Brain microvascular endothelial cell (primary cell): Measurements from ENCODE around the gene EXOC2.

Experiments used
- DNase-seq: peaks from one replicate; pipeline ENCODE4 v3.0.0-alpha.2; 2020
- H3K27ac ChIP-seq: fragments of 250-450 bp; sonication (Bioruptor Pico); 2 replicates; pipeline ENCODE4 v1.5.1; 2020; ENCODE audit warnings: mild to moderate bottlenecking, moderate library complexity
- H3K27me3 ChIP-seq: fragments of 250-450 bp; sonication (Bioruptor Pico); replicated peaks from 2 replicates; pipeline ENCODE4 v1.5.1; 2020; ENCODE audit warnings: mild to moderate bottlenecking
- H3K36me3 ChIP-seq: fragments of 250-450 bp; sonication (Bioruptor Pico); replicated peaks from 2 replicates; pipeline ENCODE4 v1.5.1; 2020; ENCODE audit warnings: mild to moderate bottlenecking
- H3K4me3 ChIP-seq: 2 replicates; pipeline ENCODE4 v1.5.1; 2011; ENCODE audit warnings: low read depth, mild to moderate bottlenecking, control low read depth, low read length, moderate library complexity
- in situ Hi-C: cut with HindIII; loops from 2 replicates; pipeline ENCODE4 v1.10.0; 2017; ENCODE audit warnings: low sequenced_read_pairs, low pct_ligation_motif_present
- TF ChIP-seq, protein P1 (sequence below): IDR thresholded peaks from 2 replicates; pipeline ENCODE4 v1.5.1; 2011; ENCODE audit warnings: low read depth, mild to moderate bottlenecking, moderate library complexity, low read length, control low read depth, inconsistent platforms; ENCODE audit errors: missing control alignments

The EXOC2 gene

DNA sequence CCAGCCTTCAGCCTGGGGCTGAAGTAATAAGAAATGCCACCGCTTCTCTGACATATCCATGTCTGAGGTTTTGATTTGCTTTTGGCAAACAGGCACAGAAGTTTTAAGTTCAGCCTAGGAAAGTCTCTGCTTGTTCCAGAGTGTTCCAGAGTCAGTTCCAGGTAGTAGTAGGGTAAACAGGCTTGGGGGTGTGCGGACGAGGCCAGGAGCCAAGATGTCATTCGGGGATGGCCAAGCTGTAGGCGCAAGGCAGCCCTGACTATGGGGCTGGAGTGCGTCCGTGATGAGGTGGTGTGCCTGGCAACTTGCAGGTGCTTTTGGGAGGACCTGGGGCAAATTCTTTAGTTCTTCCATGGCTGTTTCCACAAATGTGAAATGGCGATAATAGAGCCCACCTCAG is 241.1 kb downstream of the EXOC2 start:
- TF ChIP-seq, protein P1, sequence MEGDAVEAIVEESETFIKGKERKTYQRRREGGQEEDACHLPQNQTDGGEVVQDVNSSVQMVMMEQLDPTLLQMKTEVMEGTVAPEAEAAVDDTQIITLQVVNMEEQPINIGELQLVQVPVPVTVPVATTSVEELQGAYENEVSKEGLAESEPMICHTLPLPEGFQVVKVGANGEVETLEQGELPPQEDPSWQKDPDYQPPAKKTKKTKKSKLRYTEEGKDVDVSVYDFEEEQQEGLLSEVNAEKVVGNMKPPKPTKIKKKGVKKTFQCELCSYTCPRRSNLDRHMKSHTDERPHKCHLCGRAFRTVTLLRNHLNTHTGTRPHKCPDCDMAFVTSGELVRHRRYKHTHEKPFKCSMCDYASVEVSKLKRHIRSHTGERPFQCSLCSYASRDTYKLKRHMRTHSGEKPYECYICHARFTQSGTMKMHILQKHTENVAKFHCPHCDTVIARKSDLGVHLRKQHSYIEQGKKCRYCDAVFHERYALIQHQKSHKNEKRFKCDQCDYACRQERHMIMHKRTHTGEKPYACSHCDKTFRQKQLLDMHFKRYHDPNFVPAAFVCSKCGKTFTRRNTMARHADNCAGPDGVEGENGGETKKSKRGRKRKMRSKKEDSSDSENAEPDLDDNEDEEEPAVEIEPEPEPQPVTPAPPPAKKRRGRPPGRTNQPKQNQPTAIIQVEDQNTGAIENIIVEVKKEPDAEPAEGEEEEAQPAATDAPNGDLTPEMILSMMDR, result no peak
- Histone ChIP-seq H3K27ac (no peak overlapping the region), H3K4me3 (no peak overlapping the region), H3K27me3 (no peaks in the 10 kb centered on the region), H3K36me3 (no peaks in the 10 kb centered on the region)
- in situ Hi-C loops, result no loop called here
- no peak for DNase-seq

DNA sequence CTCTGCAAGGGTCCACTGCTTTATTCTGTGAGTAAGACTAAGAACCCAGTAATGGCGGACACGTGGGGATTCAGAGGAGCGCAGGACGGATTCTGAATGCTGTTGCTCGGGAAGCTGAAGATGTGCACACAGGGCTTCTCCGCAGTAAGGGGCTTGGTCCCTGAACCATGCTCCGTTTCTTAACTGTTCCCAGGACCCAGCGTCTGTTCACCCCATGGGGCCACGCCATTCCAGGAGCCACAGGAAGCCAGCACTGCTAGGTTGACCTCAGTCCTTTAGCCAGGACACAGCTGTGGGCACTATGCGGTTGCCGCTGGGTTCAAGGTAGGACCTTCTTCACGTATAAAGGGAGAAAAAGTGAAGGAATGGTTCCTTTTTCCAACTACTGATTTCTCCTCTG is 241.6 kb downstream of the EXOC2 start:
- Histone ChIP-seq H3K4me3 (no peak overlapping the region), H3K27me3 (no peaks in the 10 kb centered on the region), H3K36me3 (no peaks in the 10 kb centered on the region), H3K27ac (no peak overlapping the region)
- TF ChIP-seq, protein P1, result no peak
- DNase-seq, result no peak
- in situ Hi-C loops, result no loop called here

DNA sequence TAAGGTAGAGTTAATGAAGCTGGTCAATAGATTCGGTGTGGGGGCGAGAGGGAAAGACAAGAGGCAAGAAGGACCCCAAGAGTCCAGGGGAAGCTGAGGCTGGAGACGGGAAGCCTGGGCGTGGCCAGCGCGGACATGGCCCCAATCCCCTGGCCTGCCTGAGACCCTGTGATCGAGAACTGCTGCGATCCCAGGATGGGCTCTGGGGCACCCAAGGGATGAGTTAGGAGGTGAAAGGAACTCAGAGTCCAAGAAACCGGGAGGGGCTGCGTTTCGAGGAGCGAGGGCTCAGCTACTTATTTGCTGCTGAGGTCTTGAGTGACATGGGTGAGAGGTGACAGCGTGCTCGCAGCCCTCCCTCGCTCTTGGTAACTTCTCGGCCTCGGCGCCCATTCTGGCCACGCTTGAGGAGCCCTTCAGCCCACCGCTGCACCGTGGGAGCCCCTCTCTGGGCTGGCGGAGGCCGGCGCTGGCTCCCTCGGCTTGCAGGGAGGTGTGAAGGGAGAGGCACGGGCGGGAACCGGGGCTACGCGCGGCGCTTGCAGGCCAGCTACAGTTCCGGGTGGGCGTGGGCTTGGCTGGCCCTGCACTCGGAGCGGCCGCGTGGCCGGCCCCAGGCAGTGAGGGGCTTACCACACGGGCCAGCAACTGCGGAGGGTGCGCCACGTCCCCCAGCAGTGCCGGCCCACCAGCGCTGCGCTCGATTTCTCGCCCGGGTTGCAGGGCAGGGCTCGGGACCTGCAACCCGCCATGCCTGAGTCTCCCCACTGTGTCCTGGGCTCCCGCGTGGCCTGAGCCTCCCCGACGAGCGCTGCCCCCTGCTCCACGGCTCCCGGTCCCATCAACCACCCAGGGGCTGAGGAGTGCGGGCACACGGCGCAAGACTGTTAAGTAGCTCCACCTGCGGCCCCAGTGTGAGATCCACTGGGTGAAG is 243.2 kb downstream of the EXOC2 start:
- TF ChIP-seq, protein P1, result no peak
- Histone ChIP-seq H3K27me3 (no peaks in the 10 kb centered on the region), H3K4me3 (no peak overlapping the region), H3K36me3 (no peaks in the 10 kb centered on the region), H3K27ac (no peak overlapping the region)
- no peak for DNase-seq
- in situ Hi-C loops, result no loop called here

DNA sequence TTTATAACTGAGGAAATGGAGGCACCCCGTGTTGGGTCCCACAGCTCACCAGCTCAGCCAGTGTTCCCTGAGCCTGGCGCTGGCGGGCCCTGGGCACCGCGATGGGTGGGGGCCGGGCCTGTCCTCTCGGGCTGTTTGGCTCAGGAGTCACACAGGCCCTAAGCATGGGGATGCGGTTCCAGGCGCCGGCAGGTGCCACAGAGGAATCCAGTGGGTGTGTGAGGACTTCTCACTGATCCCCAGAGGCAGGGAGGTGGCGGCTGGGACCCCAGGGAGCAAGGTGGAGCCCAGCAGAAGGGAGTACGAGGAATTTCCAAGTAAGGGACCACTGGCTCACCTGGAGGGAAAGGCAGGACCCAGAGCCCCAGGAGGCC is 243.9 kb downstream of the EXOC2 start:
- TF ChIP-seq, protein P1, result no peak
- Histone ChIP-seq H3K36me3 (no peaks in the 10 kb centered on the region), H3K4me3 (no peak overlapping the region), H3K27ac (no peak overlapping the region), H3K27me3 (no peaks in the 10 kb centered on the region)
- no peak for DNase-seq
- in situ Hi-C loops, result no loop called here

DNA sequence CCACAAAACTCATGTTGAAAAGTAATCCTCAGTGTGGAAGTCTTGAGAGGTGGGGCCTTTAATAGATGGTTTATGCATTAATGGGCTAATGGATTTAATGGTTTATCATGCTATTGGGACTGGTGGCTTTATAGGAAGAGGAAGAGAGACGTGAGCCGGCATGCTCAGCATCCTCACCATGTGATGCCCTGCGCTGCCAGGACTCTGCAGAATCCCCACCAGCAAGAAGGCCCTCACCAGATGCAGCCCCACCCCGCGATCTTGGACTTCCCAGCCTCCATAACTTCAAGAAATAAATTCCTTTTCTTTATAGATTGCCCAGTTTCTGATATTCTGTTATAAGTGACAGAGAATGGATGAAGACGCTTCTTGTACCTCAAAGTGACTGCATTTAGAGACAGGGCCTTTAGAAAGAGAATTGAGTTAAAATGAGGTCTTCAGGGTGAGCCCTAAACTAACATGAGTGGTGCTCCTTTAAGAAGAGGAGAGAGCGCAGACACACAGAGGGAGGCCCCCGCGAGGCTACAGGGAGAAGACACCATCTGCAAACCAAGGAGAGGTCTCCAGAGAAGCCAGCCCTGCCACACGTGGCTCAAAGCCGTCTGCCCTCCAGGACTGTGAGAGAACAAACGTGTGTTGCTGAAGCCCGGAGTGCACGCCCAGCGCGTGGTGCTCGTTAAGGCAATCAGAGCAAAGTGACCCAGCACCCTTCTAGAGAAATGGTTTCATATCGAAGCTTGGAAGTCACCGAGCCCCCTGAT is 244.5 kb downstream of the EXOC2 start:
- no peak for DNase-seq
- in situ Hi-C loops, result no loop called here
- Histone ChIP-seq H3K27ac (no peak overlapping the region), H3K36me3 (no peaks in the 10 kb centered on the region), H3K27me3 (no peaks in the 10 kb centered on the region), H3K4me3 (no peak overlapping the region)
- TF ChIP-seq, protein P1, result no peak
